Measurements from ENCODE around the gene MAPK1.

- TF ChIP-seq CTCF (IDR thresholded peaks at IDR 0.05) (no peak), POLR2A (IDR thresholded peaks at IDR 0.05) (no peak)
These were observed 107.6 kb downstream of the MAPK1 start for GRCh38 chr22:21759646-21760376.

Measured in heart left ventricle (tissue), 13 donors.